Measurements from ENCODE around the gene CD247. TPM values are rescaled to one million over a fixed set of nuclear protein-coding genes. Genes with fewer than 3 reads are reported as not detected.

CD247 gene
- polyA plus RNA-seq, 2 of the 4 experiments (the other 2 are of a cell fraction): 0.10 to 0.27 TPM

GRCh38 chr1:167438171-167439138 is 79.9 kb downstream of the CD247 start:
- no peak overlapping the region for H3K27ac ChIP-seq
- peak overlapping the region; percentile 97 for H3K4me2 ChIP-seq
- ChIA-PET CTCF (interaction anchor here (0.9 to 8.3 kb wide), 8 partner anchors 14 to 371 kb away, joined by 3 to 72 read pairs (median 4); no protein-coding TSS in a partner anchor), POLR2A (no interaction called here)
- TF ChIP-seq NR3C1 (IDR thresholded peaks at IDR 0.05): no peak
- TF ChIP-seq RFX5 (IDR thresholded peaks at IDR 0.05): no peak
- TF ChIP-seq RNF2 (IDR thresholded peaks at IDR 0.05; ENCODE audit: borderline replicate concordance, low read depth): no peak
- TF ChIP-seq EHMT2 (IDR thresholded peaks at IDR 0.05; ENCODE audit: low read depth): no peak
- no peak for TF ChIP-seq ELK1 (IDR thresholded peaks at IDR 0.05; ENCODE audit: low read depth, low read length)
- TF ChIP-seq MAX (IDR thresholded peaks at IDR 0.05): no peak
- FAIRE-seq (no peak), DNase-seq (ENCODE audit: low read depth in 1 of 2, low spot score in 1 of 2) (no peak), ATAC-seq (no peak)
- WGBS (ENCODE audit: missing lambda C conversion rate): 73% methylated on average over 17 of the region's 17 CpGs
- H3K4me3 ChIP-seq: peak overlapping the region; percentile 47
- no peaks in the 10 kb centered on the region; the same call in 2 of the 3 replicates for H3K9me3 ChIP-seq
- H3K4me1 ChIP-seq: no peaks in the 10 kb centered on the region

GRCh38 chr1:167435484-167435883 is 82.8 kb downstream of the CD247 start:
- WGBS (ENCODE audit: missing lambda C conversion rate): 56% methylated on average over 4 of the region's 4 CpGs
- Histone ChIP-seq H3K4me3 (no peak overlapping the region), H3K4me2 (no peak overlapping the region), H3K9me3 (no peaks in the 10 kb centered on the region; the same call in 2 of the 3 replicates), H3K27ac (no peak overlapping the region), H3K4me1 (no peaks in the 10 kb centered on the region)
- no peak for TF ChIP-seq SMC3 (IDR thresholded peaks at IDR 0.05)
- TF ChIP-seq HOXA7 (CRISPR knock-in tag; IDR thresholded peaks at IDR 0.05): no peak
- TF ChIP-seq JUNB (IDR thresholded peaks at IDR 0.05): no peak
- no peak for TF ChIP-seq EHMT2 (IDR thresholded peaks at IDR 0.05; ENCODE audit: low read depth)
- TF ChIP-seq CBX2 (IDR thresholded peaks at IDR 0.05; ENCODE audit: borderline replicate concordance, low read depth): no peak
- no peak for TF ChIP-seq ZSCAN20 (CRISPR knock-in tag; IDR thresholded peaks at IDR 0.05)
- no peak for TF ChIP-seq MAX (IDR thresholded peaks at IDR 0.05)
- TF ChIP-seq ZFP36 (IDR thresholded peaks at IDR 0.05; ENCODE audit: borderline replicate concordance, partially characterized antibody): no peak
- TF ChIP-seq HOXB13 (CRISPR knock-in tag; IDR thresholded peaks at IDR 0.05; ENCODE audit: low read depth): no peak
- TF ChIP-seq MYC (IDR thresholded peaks at IDR 0.05; ENCODE audit: borderline replicate concordance, low read length): no peak
- TF ChIP-seq KDM1A (IDR thresholded peaks at IDR 0.05; ENCODE audit: low read depth): no peak
- TF ChIP-seq NR3C1 (IDR thresholded peaks at IDR 0.05): no peak
- ChIA-PET CTCF (no interaction called here), POLR2A (no interaction called here)
- FAIRE-seq (no peak), ATAC-seq (no peak), DNase-seq (ENCODE audit: low read depth in 1 of 2, low spot score in 1 of 2) (no peak)

- no peak for FAIRE-seq
- 40% methylated on average over 5 of the region's 6 CpGs for WGBS (ENCODE audit: missing lambda C conversion rate)
- no peaks in the 10 kb centered on the region for H3K4me1 ChIP-seq
- H3K9me3 ChIP-seq: no peaks in the 10 kb centered on the region; the same call in 2 of the 3 replicates
- no peak for ATAC-seq
- H3K27ac ChIP-seq: no peak overlapping the region
- no peak for DNase-seq (ENCODE audit: low read depth in 1 of 2, low spot score in 1 of 2)
- H3K4me2 ChIP-seq: no peak overlapping the region
- ChIA-PET POLR2A (no interaction called here), CTCF (interaction anchor here (1.2 to 5.9 kb wide), 4 partner anchors 8 to 367 kb away, joined by 3 to 46 read pairs (median 4); no protein-coding TSS in a partner anchor)
- no peak overlapping the region for H3K4me3 ChIP-seq
- TF ChIP-seq CBX8 (IDR thresholded peaks at IDR 0.05) (no peak), CEBPB (IDR thresholded peaks at IDR 0.05) (no peak), BCL3 (IDR thresholded peaks at IDR 0.05) (no peak), NPAS2 (CRISPR knock-in tag; IDR thresholded peaks at IDR 0.05; ENCODE audit: borderline replicate concordance) (no peak), HES2 (IDR thresholded peaks at IDR 0.05) (no peak), ZC3H11A (IDR thresholded peaks at IDR 0.05) (no peak), CTCF (IDR thresholded peaks at IDR 0.05) (no peak), NR3C1 (IDR thresholded peaks at IDR 0.05) (no peak), RCOR1 (IDR thresholded peaks at IDR 0.05; ENCODE audit: low read depth, low read length) (no peak), RARB (CRISPR knock-in tag; IDR thresholded peaks at IDR 0.05) (no peak), CHD4 (IDR thresholded peaks at IDR 0.05; ENCODE audit: borderline replicate concordance) (no peak), ATOH8 (CRISPR knock-in tag; IDR thresholded peaks at IDR 0.05; ENCODE audit: low read depth) (no peak), RAD21 (conservative IDR thresholded peaks at IDR 0.05 in 1 of 2, IDR thresholded peaks at IDR 0.05 in 1 of 2) (no peak), RFX5 (IDR thresholded peaks at IDR 0.05) (no peak)
These were observed 84.0 kb downstream of the CD247 start for GRCh38 chr1:167434306-167434705.
